ENCODE results near the gene OTOP2.
"Not testable (repeated sequence)": the region's sequence is repeated elsewhere in the genome, so short reads cannot be mapped to it uniquely, and the experiment has no call there.

GRCh38 chr17:74909097-74909496 is 15.0 kb upstream of the OTOP2 start:
- TF ChIP-seq, protein P1, sequence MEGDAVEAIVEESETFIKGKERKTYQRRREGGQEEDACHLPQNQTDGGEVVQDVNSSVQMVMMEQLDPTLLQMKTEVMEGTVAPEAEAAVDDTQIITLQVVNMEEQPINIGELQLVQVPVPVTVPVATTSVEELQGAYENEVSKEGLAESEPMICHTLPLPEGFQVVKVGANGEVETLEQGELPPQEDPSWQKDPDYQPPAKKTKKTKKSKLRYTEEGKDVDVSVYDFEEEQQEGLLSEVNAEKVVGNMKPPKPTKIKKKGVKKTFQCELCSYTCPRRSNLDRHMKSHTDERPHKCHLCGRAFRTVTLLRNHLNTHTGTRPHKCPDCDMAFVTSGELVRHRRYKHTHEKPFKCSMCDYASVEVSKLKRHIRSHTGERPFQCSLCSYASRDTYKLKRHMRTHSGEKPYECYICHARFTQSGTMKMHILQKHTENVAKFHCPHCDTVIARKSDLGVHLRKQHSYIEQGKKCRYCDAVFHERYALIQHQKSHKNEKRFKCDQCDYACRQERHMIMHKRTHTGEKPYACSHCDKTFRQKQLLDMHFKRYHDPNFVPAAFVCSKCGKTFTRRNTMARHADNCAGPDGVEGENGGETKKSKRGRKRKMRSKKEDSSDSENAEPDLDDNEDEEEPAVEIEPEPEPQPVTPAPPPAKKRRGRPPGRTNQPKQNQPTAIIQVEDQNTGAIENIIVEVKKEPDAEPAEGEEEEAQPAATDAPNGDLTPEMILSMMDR (IDR thresholded peaks at IDR 0.05): not testable (repeated sequence)
- TF ChIP-seq POLR2AphosphoS5, EP300, POLR2A (IDR thresholded peaks at IDR 0.05): not testable (repeated sequence)
